Measurements from ENCODE around the gene HOXA6.

Gene HOXA6

GRCh38 chr7:27156508-27156898 lies 8.9 kb upstream of the HOXA6 start, which contains the start of gene HOXA7:
Gene HOXA7, minus strand, starts transcription at chr7:27156675. Its CDS starts 130 bp downstream, at chr7:27156545.
- Histone ChIP-seq H3K4me3 (ENCODE audit: low read depth in 1 of 2, low read length in 2 of 2) (peak within 1 kb of the TSS in 1 of 2 donors; percentile 61), H3K27ac (ENCODE audit: low read length) (no peak within 1 kb of the TSS), H3K4me1 (ENCODE audit: control insufficient read depth in 1 of 2, insufficient read depth in 2 of 2, low read length in 2 of 2) (peaks cover 0 to 52% of the 10 kb centered on the region in 2 donors), H3K27me3 (ENCODE audit: low read depth, low read length) (peaks cover 89% of the 10 kb centered on the region), H3K36me3 (ENCODE audit: control insufficient read depth in 1 of 2, insufficient read depth in 2 of 2, low read length in 2 of 2) (no peaks in the 10 kb centered on the region), H3K9me3 (ENCODE audit: control insufficient read depth in 1 of 2, low read length in 2 of 2) (no peaks in the 10 kb centered on the region)

GRCh38 chr7:27155816-27156507 lies 8.4 kb upstream of the HOXA6 start:
- Histone ChIP-seq H3K27me3 (ENCODE audit: low read depth, low read length) (peaks cover 95% of the 10 kb centered on the region), H3K27ac (ENCODE audit: low read length) (no peak overlapping the region)

GRCh38 chr7:27154901-27155815 lies 7.6 kb upstream of the HOXA6 start:
- H3K4me1 ChIP-seq (ENCODE audit: control insufficient read depth in 1 of 2, insufficient read depth in 2 of 2, low read length in 2 of 2): peaks cover 0 to 52% of the 10 kb centered on the region in 2 donors

More at GRCh38 chr7:27155816-27156507, 8.4 kb upstream of the HOXA6 start:
- Histone ChIP-seq H3K4me1 (ENCODE audit: control insufficient read depth in 1 of 2, insufficient read depth in 2 of 2, low read length in 2 of 2) (peaks cover 0 to 52% of the 10 kb centered on the region in 2 donors), H3K36me3 (ENCODE audit: control insufficient read depth in 1 of 2, insufficient read depth in 2 of 2, low read length in 2 of 2) (no peaks in the 10 kb centered on the region), H3K4me3 (ENCODE audit: low read depth in 1 of 2, low read length in 2 of 2) (peak overlapping the region in 1 of 2 donors; percentile 61), H3K9me3 (ENCODE audit: control insufficient read depth in 1 of 2, low read length in 2 of 2) (no peaks in the 10 kb centered on the region)

GRCh38 chr7:27154369-27154768 lies 6.8 kb upstream of the HOXA6 start:
- Histone ChIP-seq H3K9me3 (ENCODE audit: control insufficient read depth in 1 of 2, low read length in 2 of 2) (no peaks in the 10 kb centered on the region), H3K36me3 (ENCODE audit: control insufficient read depth in 1 of 2, insufficient read depth in 2 of 2, low read length in 2 of 2) (no peaks in the 10 kb centered on the region), H3K27ac (ENCODE audit: low read length) (no peak overlapping the region), H3K27me3 (ENCODE audit: low read depth, low read length) (peaks cover 91% of the 10 kb centered on the region), H3K4me3 (ENCODE audit: low read depth in 1 of 2, low read length in 2 of 2) (no peak overlapping the region), H3K4me1 (ENCODE audit: control insufficient read depth in 1 of 2, insufficient read depth in 2 of 2, low read length in 2 of 2) (peaks cover 0 to 50% of the 10 kb centered on the region in 2 donors)

More at GRCh38 chr7:27154901-27155815, 7.6 kb upstream of the HOXA6 start:
- Histone ChIP-seq H3K36me3 (ENCODE audit: control insufficient read depth in 1 of 2, insufficient read depth in 2 of 2, low read length in 2 of 2) (no peaks in the 10 kb centered on the region), H3K4me3 (ENCODE audit: low read depth in 1 of 2, low read length in 2 of 2) (peak overlapping the region in 1 of 2 donors; percentile 61), H3K27ac (ENCODE audit: low read length) (no peak overlapping the region), H3K9me3 (ENCODE audit: control insufficient read depth in 1 of 2, low read length in 2 of 2) (no peaks in the 10 kb centered on the region), H3K27me3 (ENCODE audit: low read depth, low read length) (peaks cover 94% of the 10 kb centered on the region)

- Histone ChIP-seq H3K4me3 (ENCODE audit: low read depth in 1 of 2, low read length in 2 of 2) (no peak overlapping the region), H3K27ac (ENCODE audit: low read length) (no peak overlapping the region), H3K36me3 (ENCODE audit: control insufficient read depth in 1 of 2, insufficient read depth in 2 of 2, low read length in 2 of 2) (no peaks in the 10 kb centered on the region), H3K9me3 (ENCODE audit: control insufficient read depth in 1 of 2, low read length in 2 of 2) (no peaks in the 10 kb centered on the region), H3K4me1 (ENCODE audit: control insufficient read depth in 1 of 2, insufficient read depth in 2 of 2, low read length in 2 of 2) (peaks cover 0 to 50% of the 10 kb centered on the region in 2 donors), H3K27me3 (ENCODE audit: low read depth, low read length) (peaks cover 91% of the 10 kb centered on the region)
Measured at GRCh38 chr7:27153526-27153925, 6.0 kb upstream of the HOXA6 start.

GRCh38 chr7:27152816-27153442 lies 5.4 kb upstream of the HOXA6 start:
- Histone ChIP-seq H3K27ac (ENCODE audit: low read length) (no peak overlapping the region), H3K4me1 (ENCODE audit: control insufficient read depth in 1 of 2, insufficient read depth in 2 of 2, low read length in 2 of 2) (peaks cover 0 to 50% of the 10 kb centered on the region in 2 donors), H3K36me3 (ENCODE audit: control insufficient read depth in 1 of 2, insufficient read depth in 2 of 2, low read length in 2 of 2) (no peaks in the 10 kb centered on the region), H3K9me3 (ENCODE audit: control insufficient read depth in 1 of 2, low read length in 2 of 2) (no peaks in the 10 kb centered on the region), H3K27me3 (ENCODE audit: low read depth, low read length) (peaks cover 91% of the 10 kb centered on the region), H3K4me3 (ENCODE audit: low read depth in 1 of 2, low read length in 2 of 2) (peak overlapping the region; percentile 30 to 60)

- peaks cover 0 to 47% of the 10 kb centered on the region in 2 donors for H3K4me1 ChIP-seq (ENCODE audit: control insufficient read depth in 1 of 2, insufficient read depth in 2 of 2, low read length in 2 of 2)
- no peaks in the 10 kb centered on the region for H3K9me3 ChIP-seq (ENCODE audit: control insufficient read depth in 1 of 2, low read length in 2 of 2)
- no peak within 1 kb of the TSS for H3K27ac ChIP-seq (ENCODE audit: low read length)
- peaks cover 87% of the 10 kb centered on the region for H3K27me3 ChIP-seq (ENCODE audit: low read depth, low read length)
- H3K4me3 ChIP-seq (ENCODE audit: low read depth in 1 of 2, low read length in 2 of 2): peak within 1 kb of the TSS; percentile 46 to 60
- H3K36me3 ChIP-seq (ENCODE audit: control insufficient read depth in 1 of 2, insufficient read depth in 2 of 2, low read length in 2 of 2): no peaks in the 10 kb centered on the region
Measured at GRCh38 chr7:27151931-27152815, 4.6 kb upstream of the HOXA6 start, which contains the start of gene HOXA3. Gene HOXA3, minus strand, starts transcription at chr7:27152583. Its CDS starts 41,943 bp downstream, at chr7:27110640.

GRCh38 chr7:27151341-27151930 lies 3.9 kb upstream of the HOXA6 start:
- Histone ChIP-seq H3K27ac (ENCODE audit: low read length) (no peak overlapping the region), H3K4me3 (ENCODE audit: low read depth in 1 of 2, low read length in 2 of 2) (peak overlapping the region; percentile 46 to 60), H3K36me3 (ENCODE audit: control insufficient read depth in 1 of 2, insufficient read depth in 2 of 2, low read length in 2 of 2) (no peaks in the 10 kb centered on the region), H3K27me3 (ENCODE audit: low read depth, low read length) (peaks cover 87% of the 10 kb centered on the region), H3K4me1 (ENCODE audit: control insufficient read depth in 1 of 2, insufficient read depth in 2 of 2, low read length in 2 of 2) (peaks cover 0 to 46% of the 10 kb centered on the region in 2 donors), H3K9me3 (ENCODE audit: control insufficient read depth in 1 of 2, low read length in 2 of 2) (no peaks in the 10 kb centered on the region)

- peaks cover 80% of the 10 kb centered on the region for H3K27me3 ChIP-seq (ENCODE audit: low read depth, low read length)
- no peak overlapping the region for H3K27ac ChIP-seq (ENCODE audit: low read length)
- H3K36me3 ChIP-seq (ENCODE audit: control insufficient read depth in 1 of 2, insufficient read depth in 2 of 2, low read length in 2 of 2): no peaks in the 10 kb centered on the region
- peak overlapping the region; percentile 46 to 60 for H3K4me3 ChIP-seq (ENCODE audit: low read depth in 1 of 2, low read length in 2 of 2)
- no peaks in the 10 kb centered on the region for H3K9me3 ChIP-seq (ENCODE audit: control insufficient read depth in 1 of 2, low read length in 2 of 2)
- H3K4me1 ChIP-seq (ENCODE audit: control insufficient read depth in 1 of 2, insufficient read depth in 2 of 2, low read length in 2 of 2): peaks cover 0 to 39% of the 10 kb centered on the region in 2 donors
Measured at GRCh38 chr7:27150568-27151340, 3.2 kb upstream of the HOXA6 start.
